Uterus (tissue), 2 donors: ENCODE results near the gene OGFR.

ENCODE experiments used
- CTCF ChIP-seq, 4 experiments: fragments of 200-600 bp in 2 of 4; fragments of 450-650 bp in 2 of 4; sonication (generic) in 2 of 4; IDR thresholded peaks; one replicate each; pipeline ENCODE4 v1.5.1; 2016 to 2019; ENCODE audit warnings: antibody characterized with exemption in 4 of 4, mild to moderate bottlenecking in 2 of 4, moderate library complexity in 1 of 4
- POLR2A ChIP-seq, 2 donors: fragments of 450-650 bp; IDR thresholded peaks; one replicate each; pipeline ENCODE4 v1.6.1; 2016; ENCODE audit warnings: antibody characterized with exemption in 2 of 2, mild to moderate bottlenecking in 1 of 2, moderate library complexity in 1 of 2

GRCh38 chr20:62768234-62768546, 36.4 kb upstream of the OGFR start:
- TF ChIP-seq CTCF (IDR thresholded peaks at IDR 0.05), result no peak
- TF ChIP-seq POLR2A (IDR thresholded peaks at IDR 0.05), result no peak
